NCI-H748 (cell line): ENCODE results near the gene AGMAT.

ENCODE experiments used
- DNase-seq: peaks from one replicate; lab custom pipeline; 2025; ENCODE audit not compliant: unreplicated experiment; lab: John Stamatoyannopoulos, UW

AGMAT gene

DNA sequence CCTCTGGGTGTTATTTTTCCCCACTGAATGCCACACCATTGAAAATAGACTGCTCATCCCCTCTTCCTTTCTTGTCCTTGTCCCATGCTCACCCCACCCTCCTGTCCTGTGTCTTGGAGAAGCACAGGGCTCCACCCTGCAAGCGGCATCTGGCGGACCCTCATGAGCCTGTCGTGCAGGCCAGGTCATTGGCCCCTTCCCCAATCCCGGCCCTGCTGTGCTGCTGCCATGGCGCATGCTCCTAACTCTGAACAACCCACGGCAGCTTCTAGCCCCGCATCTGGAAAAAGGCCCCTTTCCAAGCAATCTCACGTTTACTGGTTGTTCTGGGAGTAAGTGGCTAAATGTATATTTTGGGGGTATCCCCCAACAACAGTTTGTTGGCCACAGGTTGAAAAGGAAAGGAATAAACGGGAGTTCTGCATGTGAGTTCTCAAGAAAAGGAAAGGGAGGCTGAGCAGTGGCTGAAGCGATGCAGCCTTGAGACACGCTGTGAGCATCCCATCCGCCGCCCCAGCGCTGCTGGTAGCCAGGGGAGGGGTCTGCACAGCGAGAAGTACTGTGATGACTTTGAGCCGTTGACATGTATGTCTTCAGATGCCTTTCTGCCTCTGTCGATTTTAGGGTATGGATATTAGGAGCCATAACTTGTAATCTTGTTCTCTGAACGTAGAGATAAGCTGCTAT is 16.3 kb downstream of the AGMAT start:
- DNase-seq, result no peak

DNA sequence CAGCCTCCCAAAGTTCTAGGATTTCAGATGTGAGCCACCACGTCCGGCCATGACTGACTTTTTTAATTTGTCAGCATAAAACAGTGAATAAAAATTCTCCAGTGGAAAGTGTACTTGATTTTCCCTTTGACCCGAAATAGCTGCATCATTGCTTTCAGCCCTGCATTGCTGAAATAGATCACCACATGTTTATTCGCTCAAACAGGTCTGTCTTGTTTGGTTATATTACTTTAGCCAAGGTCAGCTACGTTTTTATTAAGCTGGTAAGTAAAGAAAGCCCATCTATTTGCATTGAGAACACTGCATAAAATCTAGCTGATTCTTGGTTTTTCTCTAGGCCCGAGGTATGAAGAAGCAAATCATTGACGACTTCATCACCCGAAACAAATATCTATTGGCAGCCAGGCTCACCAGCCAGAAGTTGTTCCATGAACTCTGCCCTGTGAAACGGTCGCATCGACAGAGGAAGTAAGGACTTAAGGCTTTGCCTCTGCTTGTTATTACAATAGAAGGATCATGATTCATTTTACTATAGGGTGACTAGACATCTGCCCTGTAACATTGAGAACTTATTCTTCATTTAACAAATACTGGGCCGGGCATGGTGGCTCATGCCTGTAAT is 25.6 kb downstream of the AGMAT start:
- no peak for DNase-seq

DNA sequence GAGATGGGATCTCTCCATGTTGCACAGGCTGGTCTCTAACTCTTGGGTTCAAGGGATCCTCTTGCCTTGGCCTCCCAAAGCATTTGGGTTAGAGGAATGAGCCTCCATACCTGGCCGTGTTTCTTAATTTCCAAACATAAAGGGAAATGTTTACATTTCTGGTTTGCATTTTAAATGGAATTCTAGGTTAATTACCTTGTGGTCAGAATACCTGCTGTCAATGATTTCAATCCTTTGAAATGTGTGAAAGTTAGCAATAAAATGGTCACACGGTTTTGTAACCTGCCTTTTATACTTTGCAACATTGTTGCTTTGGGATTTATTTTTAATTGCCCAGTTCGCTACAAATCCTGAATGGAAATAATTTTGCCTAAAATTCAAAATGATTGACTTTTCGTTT is 26.3 kb downstream of the AGMAT start:
- no peak for DNase-seq

DNA sequence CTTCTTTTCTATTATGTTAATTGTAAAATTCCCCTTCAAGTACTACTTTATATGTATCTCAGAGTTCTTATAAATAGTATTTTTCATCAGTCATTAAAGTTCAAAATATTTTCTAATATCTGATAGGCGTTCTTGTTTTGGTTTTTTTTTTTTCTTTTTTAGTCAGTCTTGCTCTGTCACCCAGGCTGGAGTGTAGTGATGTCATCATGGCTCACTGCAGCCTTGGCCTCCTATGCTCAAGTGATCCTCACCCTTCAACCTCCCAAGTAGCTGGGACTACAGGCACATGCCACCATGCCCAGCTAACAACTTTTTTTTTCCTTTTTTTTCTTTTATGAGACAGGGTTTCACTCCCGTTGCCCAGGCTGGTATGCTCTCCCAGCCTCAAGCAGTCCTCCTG is 27.3 kb downstream of the AGMAT start:
- DNase-seq, result no peak

DNA sequence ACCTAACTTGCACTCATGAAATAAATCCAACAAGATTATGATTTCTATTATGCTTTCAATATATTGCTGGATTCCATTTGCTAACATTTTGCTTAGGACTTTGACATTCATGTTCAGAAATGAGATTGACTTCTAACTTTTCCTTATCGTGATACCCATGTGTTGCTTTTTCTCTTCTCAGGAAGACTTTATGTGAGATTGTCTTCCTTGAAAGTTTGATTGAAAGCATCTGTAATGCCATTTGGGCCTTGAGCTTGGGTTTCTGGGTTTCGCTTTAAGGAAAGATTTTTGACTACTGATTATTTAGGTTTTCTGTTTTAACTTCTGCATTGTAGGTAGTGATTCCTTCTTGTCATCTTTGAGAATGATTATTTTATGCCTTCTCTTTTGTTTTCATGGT is 27.8 kb downstream of the AGMAT start:
- DNase-seq, result no peak

DNA sequence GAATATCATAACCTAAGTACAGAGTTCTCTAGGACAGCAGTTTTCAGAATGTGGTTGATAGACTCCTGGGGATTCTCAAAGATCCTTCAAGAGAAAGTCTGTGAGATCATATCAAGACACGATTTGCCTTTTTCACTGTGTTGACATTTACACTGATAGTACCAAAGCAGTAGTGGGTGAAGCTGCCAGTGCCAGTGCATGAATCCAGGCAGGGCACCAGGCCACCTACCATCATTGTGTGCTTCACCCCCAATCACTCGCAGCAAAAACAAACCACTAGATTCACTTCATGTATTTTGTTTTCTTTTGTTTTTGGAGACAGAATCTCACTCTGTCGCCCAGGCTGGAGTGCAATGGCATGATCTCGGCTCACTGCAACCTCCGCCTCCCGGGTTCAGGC is 34.3 kb downstream of the AGMAT start:
- no peak for DNase-seq

DNA sequence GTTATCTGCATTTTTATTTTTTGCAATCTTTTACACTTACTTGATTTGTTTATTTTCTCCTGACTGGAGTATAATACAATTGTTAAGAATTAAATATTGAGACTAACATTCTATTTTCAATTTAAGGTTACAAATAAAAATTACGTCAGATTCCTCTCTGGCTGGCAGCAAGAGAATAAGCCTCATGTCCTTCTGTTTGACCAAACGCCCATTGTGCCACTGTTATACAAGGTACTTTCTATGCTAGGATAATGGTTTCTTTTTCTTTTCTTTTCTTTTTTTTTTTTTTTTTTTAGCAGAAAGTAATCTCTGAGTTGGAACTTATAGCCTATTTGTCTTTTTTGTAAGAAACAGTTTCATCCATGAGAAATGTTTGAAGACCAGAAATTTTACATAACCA is 38.2 kb downstream of the AGMAT start:
- DNase-seq, result no peak

DNA sequence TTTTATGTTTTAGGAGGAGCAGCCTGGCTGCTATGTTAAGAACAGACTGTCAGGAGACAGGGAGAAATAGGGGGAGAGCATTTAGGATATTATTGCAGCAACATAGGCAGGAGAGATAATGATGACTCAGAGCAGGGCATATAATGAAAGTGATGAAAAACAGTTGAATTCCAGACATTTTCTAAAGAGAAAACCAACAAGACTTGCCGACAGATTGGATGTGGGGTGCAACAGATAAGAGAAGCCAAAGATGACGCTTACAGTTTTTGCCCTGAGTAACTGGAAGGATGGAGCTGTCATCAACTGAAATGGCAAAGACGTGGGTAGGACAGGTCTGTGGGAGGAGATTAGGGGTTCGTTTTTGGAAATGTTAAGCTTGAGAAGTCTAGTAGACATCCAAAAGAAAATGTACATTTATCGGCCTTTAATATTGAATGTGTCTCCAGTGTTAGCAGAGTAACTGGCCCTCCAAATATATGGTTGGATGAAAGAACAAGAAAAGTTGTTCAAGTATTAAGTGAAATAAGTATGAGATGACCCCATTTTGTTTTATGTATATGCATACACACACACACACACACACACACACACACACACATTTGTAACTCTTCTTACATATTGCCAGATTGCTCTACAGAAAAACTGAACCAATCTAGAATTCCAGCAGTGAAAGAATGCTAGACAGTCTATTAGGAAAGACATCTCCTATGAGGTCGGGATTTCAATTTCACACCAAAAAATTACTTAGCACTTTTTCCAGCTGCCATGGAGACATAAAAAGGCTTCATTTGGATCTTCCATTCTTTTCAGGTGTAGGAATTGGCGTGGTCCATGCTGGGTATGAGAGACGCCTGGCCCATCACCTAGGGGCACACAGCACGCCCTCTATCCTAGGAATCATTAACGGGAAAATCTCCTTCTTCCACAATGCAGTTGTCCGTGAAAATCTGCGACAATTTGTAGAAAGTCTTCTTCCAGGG is 41.0 kb downstream of the AGMAT start:
- no peak for DNase-seq

DNA sequence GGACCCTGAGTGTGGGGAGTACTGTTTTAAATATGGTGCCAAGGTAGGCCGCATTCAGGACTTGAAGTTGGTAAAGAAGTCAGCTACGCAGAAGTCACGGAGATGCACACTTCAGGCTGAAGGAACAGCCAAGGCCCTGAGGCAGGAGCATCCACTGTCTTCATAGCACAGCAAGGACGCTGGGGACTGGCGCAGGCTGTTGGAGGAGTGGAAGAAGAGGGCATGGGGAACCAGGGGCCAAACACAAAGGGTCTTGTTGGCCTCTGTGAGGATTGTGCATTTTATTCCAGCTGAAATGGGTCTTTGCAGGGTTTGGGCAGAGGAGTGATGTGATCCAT is 41.6 kb downstream of the AGMAT start:
- DNase-seq, result no peak

DNA sequence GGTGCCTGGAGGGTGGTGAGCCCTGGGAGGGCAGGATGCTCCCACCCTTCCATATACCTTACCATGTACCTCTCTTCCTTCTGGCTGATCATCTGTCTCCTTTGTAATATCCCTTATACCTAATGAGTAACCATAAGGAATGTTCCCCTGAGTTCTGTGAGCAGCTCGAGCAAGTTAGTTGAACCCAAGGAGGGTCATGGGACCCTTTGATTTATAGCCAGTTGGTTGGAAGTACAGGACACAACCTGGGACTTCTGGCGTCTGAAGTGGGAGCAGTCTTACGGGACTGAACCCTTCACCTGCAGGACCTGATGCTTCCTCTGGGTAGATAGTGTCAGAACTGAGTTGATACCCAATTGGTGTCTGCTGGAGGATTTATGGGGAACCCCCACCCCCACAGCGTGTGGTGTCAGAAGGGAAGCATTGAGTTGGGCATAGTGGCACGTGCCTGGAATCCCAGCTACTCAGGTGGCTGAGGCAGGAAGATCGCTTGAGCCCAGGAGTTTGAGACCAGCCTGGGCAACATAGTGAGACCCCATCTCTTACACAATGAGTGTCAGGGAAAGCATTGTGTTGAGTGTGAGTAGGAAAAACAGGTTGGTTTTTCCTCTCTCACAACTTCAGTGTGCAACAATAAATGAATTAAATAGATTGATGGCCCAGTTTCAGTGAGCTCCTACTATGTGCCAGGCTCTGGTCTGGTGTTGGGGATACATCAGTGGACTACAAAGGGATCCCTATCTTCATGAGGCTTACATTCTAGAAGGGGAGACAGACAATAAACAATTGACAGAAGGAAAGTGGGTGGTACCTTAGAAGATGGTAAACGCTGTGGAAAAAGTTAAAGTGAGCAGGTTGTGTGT is 42.2 kb downstream of the AGMAT start:
- no peak for DNase-seq

DNA sequence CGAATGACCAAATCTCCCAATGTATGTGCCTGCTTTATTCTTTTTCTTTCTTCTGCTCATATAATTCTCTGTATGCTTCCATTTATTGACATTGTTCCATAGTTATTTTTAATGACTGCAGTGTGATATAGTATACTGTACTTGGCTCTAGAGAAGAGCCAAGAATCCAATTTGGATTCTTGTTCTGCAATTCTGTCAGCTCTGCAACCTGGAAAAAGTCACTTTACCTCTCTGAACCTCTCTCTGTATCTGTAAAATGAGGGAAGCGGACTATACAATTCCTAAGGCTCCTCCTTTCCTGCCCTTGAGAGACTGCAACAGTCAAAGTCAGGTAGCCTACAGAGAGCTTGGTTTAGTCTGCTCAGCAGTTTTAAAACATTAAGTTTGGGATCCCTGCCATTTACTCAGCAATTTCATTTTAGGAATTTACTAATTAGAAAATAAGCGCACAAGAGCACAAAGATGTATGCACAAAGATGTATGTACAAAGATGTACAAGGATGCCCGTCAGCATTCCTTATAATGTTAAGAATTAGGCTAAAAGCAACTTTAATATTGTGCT is 43.5 kb downstream of the AGMAT start:
- no peak for DNase-seq

DNA sequence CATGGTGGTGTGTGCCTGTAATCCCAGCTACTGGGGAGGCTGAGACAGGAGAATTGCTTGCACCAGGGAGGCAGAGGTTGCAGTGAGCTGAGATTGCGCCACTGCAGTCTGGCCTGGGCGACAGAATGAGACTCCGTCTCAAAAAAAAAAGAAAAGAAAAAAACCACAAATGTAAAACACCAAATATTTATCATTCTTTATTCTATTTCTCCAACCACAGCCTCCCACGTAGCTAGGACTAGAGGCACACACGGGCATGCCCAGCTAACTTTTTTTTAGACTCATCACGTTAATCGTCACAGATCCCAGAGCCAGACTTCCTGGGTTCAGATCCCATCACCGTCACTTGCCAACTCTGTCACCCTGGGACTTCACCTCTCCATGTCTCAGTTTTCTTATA is 44.7 kb downstream of the AGMAT start:
- DNase-seq, result no peak

DNA sequence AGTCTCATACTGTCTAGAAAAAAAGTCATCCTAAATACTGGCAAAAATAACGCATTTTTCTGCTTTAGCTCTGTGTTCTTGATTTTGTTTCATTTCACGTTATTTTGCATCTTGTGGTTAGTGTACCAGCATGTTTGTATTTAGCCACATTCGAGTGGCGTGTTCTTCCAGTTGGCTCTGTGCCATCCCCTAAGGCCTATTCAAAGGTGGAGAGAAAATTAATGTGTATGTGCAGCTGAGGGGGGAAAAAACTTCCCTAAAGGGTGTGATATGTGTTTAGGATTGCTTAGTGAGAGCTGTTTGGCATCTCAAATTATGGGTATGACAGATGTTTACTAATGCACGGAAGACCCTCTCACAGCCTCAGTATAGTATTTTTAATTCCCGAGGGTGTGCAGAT is 46.1 kb downstream of the AGMAT start:
- no peak for DNase-seq

DNA sequence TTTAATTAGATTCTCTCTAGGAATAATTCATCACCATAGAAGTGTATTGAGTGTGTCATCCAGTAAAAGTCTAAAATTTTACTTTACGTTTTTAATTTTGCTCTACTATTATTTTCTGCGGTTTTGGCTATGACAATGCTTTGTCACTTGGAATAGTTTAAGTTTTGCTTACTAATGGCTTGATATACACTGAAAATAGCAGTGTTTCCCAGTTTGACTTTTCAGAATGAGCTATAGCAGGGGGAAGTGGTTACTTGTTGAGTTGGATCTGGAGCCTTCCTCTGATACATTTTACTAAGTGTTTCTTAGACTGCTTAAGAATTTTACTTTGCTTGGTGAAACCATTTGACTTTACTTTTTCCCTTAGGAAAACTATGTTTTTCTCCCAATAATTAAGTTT is 53.2 kb downstream of the AGMAT start:
- no peak for DNase-seq

DNA sequence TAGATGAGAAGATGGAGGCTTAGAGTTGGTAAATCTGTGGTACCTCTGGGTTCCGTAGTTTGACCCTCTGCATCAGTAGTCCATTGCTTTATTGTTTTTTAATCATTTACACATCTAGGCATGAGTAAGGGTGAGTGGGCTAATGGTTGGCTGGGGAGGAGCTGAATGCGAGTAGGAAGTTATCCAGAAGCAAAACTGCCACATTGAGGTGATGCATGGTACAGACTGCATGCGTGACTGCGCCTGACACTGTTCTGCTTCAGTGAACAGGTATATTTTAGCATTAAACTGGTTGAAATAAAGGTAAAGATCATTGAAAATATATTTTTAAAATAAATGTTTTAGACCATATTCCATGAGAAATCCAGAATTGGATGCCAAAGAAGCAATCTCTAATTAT is 53.8 kb downstream of the AGMAT start:
- DNase-seq, result no peak

DNA sequence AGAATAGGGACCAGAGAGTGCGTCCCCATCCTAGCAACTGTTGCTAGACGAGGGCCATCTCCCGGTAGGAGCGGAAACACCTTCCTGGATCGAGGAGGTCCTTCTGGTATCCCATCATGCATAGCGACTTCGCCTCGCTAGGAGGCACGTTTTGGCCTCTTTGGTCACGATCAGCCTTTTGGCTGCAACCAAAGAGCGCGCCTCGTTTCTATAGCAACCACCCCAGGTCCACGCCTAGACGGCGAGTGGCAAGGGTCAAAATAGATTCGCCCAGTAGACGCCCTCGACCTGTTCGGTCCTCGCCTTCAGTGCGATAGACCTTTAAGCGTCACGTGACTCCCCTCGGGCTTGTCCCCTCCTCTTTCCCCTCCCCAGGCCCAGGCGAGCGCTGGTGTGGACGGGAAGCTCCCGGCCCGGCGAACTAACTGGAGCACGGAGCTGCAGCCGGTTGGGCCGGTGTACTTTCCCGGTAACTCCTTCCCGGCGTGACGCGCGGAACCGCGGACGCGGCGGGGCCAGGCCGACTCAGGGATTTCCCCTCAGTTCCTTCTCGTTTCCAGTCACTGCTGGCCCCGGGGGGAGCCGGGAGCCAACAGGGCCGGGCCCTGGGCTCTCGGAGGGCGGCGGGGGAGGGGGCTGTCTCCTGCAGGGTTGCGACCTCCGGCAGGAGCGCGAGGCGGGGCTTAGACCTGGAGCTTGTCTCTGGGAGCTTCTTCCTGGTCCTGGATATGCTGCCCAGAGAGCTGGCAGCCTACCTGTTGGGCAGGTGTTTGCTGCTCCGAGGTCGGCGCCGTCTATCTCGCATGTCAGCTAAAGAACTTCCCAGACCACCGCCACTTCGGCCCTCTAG is 58.1 kb downstream of the AGMAT start, which contains the start of gene DNAJC16:
Gene DNAJC16 (plus strand): TSS at position 359 of the 850 bp plus-strand sequence. CDS start 2,258 bp downstream, outside the sequence.
- DNase-seq, result peak; percentile 99

DNA sequence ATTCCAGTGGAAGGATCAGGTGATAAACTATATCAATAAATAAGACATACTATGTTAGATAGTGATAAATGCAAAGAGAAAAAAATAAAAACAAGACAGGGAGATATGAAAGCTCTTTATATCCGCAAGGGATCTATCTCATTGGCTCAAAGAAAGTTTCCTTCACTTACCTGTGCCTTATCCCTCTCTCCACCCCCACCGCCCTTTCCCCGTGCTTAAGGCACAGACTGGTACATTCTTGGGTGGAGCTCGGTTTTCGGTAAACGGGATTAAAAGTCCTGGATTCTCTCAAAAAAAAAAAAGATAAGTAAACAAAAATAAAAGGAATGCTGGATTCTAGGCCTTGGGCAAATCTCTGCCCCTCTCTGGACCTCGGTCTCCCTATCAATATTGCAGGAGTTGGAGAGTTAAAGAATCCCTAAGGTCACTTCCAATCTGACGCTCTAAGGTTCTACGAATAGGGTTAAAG is 58.8 kb downstream of the AGMAT start:
- no peak for DNase-seq

DNA sequence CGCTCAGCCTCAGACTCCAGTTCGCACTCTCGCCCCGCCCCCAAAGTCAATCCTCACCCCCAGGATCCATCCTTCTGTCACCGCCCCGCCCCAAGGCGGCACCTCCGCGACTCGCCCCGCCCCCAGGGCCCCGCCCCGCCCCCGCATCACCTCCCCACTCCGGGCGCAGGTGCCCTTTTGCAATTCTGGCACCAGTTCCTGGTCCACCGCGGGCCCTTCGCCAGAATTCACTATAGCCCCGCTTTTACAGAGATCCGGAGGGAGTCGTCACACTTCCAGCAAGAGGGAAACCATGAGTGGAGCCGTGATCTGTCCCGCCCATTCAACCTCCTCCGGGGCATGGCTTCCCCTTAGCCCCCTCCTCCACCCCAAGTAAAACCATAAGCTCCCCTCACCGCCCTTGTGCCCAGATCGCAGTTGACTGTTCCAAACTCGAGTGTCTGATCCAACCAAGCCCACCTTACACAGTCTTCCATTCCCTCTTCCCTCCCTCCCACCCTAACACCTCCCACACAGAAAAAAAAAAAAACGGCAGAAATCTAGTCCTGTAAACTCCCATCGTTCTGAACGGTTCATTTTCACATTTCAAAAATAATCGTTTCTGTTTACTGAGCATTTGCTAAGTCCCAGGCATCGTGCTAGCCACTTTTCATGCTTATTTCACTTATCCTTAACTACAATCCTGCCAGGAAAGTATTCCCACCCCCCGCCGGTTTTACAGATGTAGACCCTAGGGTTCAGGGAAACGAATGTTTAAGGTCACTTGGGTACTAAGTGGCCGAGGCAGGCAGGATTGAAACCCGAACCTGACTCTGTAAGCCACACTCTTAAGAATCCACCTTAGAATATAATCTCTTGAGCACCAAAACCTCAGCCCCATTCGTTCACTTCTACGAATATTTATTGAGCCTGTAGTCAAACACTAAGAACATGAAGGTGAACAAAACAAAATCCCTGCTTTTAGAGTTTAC is 59.5 kb downstream of the AGMAT start:
- no peak for DNase-seq
